Endothelial cell of umbilical vein (primary cell): Measurements from ENCODE around the gene TMEM191C.
"Not testable (repeated sequence)": the region's sequence is repeated elsewhere in the genome, so short reads cannot be mapped to it uniquely, and the experiment has no call there.

Source experiments
- CTCF ChIP-seq, 2 donors: IDR thresholded peaks; 1 replicate in 1 of 2; 2 replicates in 1 of 2; pipeline ENCODE4 v1.5.1; 2011; ENCODE audit warnings: low read length in 2 of 2, mild to moderate bottlenecking in 2 of 2, moderate library complexity in 2 of 2, control low read depth in 1 of 2, inconsistent platforms in 1 of 2, low read depth in 1 of 2; ENCODE audit not compliant: insufficient read depth in 1 of 2; ENCODE audit errors: extremely low read depth in 1 of 2
- EZH2 ChIP-seq: IDR thresholded peaks from 2 replicates; pipeline ENCODE4 v1.6.1; 2012; ENCODE audit warnings: borderline replicate concordance, low read depth, mild to moderate bottlenecking, moderate library complexity, low read length, inconsistent platforms; ENCODE audit not compliant: severe bottlenecking
- FOS ChIP-seq: IDR thresholded peaks from 2 replicates; pipeline ENCODE4 v1.6.1; 2011; ENCODE audit warnings: mild to moderate bottlenecking, low read length, moderate library complexity, borderline replicate concordance; ENCODE audit not compliant: insufficient read depth
- JUN ChIP-seq: IDR thresholded peaks from 2 replicates; pipeline ENCODE4 v1.6.1; 2011; ENCODE audit warnings: borderline replicate concordance, low read depth; ENCODE audit not compliant: insufficient read length, insufficient read depth
- MAX ChIP-seq: IDR thresholded peaks from 2 replicates; pipeline ENCODE4 v1.6.1; 2011; ENCODE audit not compliant: insufficient read depth, insufficient read length
- MYC ChIP-seq: IDR thresholded peaks from one replicate; pipeline ENCODE4 v1.6.1; 2011; ENCODE audit warnings: mild to moderate bottlenecking, low read depth, low read length
- POLR2A ChIP-seq: IDR thresholded peaks from 2 replicates; pipeline ENCODE4 v1.6.1; 2012; ENCODE audit warnings: low read depth, mild to moderate bottlenecking, control low read depth, low read length
- POLR2AphosphoS5 ChIP-seq: IDR thresholded peaks from 2 replicates; pipeline ENCODE4 v1.6.1; 2012; ENCODE audit warnings: low read depth, mild to moderate bottlenecking, control low read depth, low read length, moderate library complexity; ENCODE audit not compliant: insufficient read depth

DNA sequence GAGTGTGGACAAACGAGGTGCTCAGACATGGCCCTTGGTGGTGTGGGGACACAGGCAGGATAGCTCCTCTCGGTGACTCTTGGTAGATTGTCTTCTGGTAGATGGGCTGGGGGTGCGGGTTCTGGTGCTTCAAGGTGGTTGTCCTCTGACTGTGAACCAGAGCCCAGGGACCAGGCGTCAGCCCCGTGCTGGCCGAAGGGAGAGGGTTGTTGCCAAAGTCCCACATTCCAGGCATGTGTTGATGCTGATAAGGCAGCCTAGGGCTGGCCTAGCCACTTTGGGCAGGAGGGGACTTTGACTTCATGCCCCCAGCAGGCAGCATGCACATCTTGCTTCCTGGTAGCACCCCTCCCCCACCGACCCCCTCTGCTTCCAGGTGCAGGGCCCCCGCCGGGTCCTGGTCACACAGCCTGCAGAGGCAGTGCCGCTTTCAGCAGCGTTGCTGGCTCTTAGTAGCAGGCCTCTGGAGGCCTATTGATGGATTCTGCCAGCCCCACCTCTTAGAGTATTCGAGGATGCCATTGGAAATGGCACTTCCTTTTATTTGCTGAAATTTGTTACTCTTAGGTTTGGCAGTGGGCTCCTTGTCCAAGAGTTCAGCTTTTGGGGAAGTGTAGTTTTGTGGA lies 43.0 kb upstream of the TMEM191C start:
- TF ChIP-seq CTCF (IDR thresholded peaks at IDR 0.05; ENCODE audit: extremely low read depth in 1 of 2, insufficient read depth in 1 of 2, low read depth in 1 of 2, low read length in 2 of 2); FOS; EZH2; MAX; POLR2A; POLR2AphosphoS5; JUN; MYC: not testable (repeated sequence)
